DOHH2 (cell line): ENCODE data around the gene ZSCAN12.

ENCODE experiments used
- EZH2phosphoT487 ChIP-seq: fragments of 200-600 bp; sonication (generic); IDR thresholded peaks from 2 replicates; pipeline ENCODE4 v1.6.1; 2017; ENCODE audit warnings: borderline replicate concordance, mild to moderate bottlenecking, antibody characterized with exemption, low read length, moderate library complexity, mixed read lengths
- TF ChIP-seq, protein P1 (sequence below): fragments of 200-600 bp; sonication (generic); IDR thresholded peaks from one replicate; pipeline ENCODE4 v1.5.1; 2014; ENCODE audit warnings: antibody characterized with exemption, mild to moderate bottlenecking, low read depth, low read length; ENCODE audit not compliant: poor library complexity, severe bottlenecking

DNA sequence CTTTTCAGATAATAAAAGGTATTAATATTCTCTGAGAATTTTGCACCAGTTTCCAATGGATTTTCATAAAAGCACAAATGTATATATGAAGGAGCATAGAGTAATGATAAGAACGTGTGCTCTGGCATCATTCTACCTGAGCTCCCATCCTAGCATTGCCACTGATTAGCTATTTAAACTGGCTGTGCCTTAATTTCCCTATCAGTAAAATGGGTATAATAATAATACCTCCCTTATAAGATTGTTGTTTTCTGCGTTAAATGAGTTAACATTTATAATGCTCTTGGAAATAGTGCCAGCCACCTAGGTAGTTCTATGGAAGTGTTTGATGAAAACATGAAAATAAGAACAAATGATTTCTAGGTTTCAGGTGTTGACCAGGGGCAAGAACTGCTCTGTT is 38.6 kb downstream of the ZSCAN12 start:
- TF ChIP-seq, protein P1, sequence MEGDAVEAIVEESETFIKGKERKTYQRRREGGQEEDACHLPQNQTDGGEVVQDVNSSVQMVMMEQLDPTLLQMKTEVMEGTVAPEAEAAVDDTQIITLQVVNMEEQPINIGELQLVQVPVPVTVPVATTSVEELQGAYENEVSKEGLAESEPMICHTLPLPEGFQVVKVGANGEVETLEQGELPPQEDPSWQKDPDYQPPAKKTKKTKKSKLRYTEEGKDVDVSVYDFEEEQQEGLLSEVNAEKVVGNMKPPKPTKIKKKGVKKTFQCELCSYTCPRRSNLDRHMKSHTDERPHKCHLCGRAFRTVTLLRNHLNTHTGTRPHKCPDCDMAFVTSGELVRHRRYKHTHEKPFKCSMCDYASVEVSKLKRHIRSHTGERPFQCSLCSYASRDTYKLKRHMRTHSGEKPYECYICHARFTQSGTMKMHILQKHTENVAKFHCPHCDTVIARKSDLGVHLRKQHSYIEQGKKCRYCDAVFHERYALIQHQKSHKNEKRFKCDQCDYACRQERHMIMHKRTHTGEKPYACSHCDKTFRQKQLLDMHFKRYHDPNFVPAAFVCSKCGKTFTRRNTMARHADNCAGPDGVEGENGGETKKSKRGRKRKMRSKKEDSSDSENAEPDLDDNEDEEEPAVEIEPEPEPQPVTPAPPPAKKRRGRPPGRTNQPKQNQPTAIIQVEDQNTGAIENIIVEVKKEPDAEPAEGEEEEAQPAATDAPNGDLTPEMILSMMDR, result no peak
- TF ChIP-seq EZH2phosphoT487, result no peak
